HepG2 (cell line): ENCODE measurements around the gene MYH10.

Experiments
- PHF8 ChIP-seq: sonication (generic); formaldehyde crosslinking; IDR thresholded peaks from 2 replicates; pipeline ENCODE4 v1.5.0; 2020; ENCODE audit warnings: missing genetic modification reagents
- SNRNP70 ChIP-seq: fragments of 200-400 bp; formaldehyde crosslinking; IDR thresholded peaks from 2 replicates; pipeline ENCODE4 v1.6.1; 2017; ENCODE audit warnings: mild to moderate bottlenecking, low read depth, low read length, moderate library complexity
- TF ChIP-seq, protein P1 (sequence below): IDR thresholded peaks from 2 replicates; pipeline ENCODE4 v1.6.1; 2012; ENCODE audit warnings: inconsistent platforms
- TF ChIP-seq, protein P2 (sequence below): sonication (generic); formaldehyde crosslinking; IDR thresholded peaks from 2 replicates; pipeline ENCODE4 v1.5.0; 2020; ENCODE audit warnings: mild to moderate bottlenecking, missing genetic modification reagents, moderate library complexity

DNA sequence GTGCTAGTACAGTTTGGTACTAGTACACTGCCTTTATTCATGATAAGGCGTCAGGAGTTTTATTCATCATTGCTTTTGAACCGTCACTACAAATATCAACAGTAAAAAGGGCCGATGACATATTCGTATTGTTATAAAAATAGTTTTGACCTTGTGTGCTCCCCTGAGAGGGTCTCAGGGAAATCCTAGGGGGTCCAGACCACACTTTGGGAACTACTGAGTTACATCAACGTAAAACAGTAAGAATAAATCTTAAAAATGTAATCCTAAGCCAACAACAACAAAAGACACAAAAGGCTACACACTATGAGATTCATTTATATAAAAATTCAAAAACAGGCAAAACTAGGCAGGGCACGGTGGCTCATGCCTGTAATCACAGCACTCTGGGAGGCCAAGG is 11.2 kb downstream of the MYH10 start:
- TF ChIP-seq PHF8 (CRISPR knock-in tag): no peak
- TF ChIP-seq, protein P1, sequence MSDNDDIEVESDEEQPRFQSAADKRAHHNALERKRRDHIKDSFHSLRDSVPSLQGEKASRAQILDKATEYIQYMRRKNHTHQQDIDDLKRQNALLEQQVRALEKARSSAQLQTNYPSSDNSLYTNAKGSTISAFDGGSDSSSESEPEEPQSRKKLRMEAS: no peak
- no peak for TF ChIP-seq SNRNP70
- TF ChIP-seq, protein P2, sequence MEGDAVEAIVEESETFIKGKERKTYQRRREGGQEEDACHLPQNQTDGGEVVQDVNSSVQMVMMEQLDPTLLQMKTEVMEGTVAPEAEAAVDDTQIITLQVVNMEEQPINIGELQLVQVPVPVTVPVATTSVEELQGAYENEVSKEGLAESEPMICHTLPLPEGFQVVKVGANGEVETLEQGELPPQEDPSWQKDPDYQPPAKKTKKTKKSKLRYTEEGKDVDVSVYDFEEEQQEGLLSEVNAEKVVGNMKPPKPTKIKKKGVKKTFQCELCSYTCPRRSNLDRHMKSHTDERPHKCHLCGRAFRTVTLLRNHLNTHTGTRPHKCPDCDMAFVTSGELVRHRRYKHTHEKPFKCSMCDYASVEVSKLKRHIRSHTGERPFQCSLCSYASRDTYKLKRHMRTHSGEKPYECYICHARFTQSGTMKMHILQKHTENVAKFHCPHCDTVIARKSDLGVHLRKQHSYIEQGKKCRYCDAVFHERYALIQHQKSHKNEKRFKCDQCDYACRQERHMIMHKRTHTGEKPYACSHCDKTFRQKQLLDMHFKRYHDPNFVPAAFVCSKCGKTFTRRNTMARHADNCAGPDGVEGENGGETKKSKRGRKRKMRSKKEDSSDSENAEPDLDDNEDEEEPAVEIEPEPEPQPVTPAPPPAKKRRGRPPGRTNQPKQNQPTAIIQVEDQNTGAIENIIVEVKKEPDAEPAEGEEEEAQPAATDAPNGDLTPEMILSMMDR (CRISPR knock-in tag): no peak
